HEK293 (cell line): Measurements from ENCODE around the gene NUF2.
A peak's percentile ranks its signal among the peaks of the same experiment; 100 is the strongest.

Experiments
- HOXD13 ChIP-seq: sonication (generic); formaldehyde crosslinking; IDR thresholded peaks from 2 replicates; pipeline ENCODE4 v1.8.0; 2022; ENCODE audit warnings: missing genetic modification reagents, borderline replicate concordance
- RBAK ChIP-seq: fragments of 450-650 bp; formaldehyde crosslinking; IDR thresholded peaks from 2 replicates; pipeline ENCODE4 v1.5.1; 2016; ENCODE audit warnings: missing biosample characterization, missing genetic modification characterization
- SP2 ChIP-seq: fragments of 450-650 bp; formaldehyde crosslinking; IDR thresholded peaks from 2 replicates; pipeline ENCODE4 v1.5.1; 2016; ENCODE audit warnings: missing biosample characterization, missing genetic modification characterization
- SP7 ChIP-seq: fragments of 450-650 bp; formaldehyde crosslinking; IDR thresholded peaks from 2 replicates; pipeline ENCODE4 v1.5.1; 2016; ENCODE audit warnings: missing biosample characterization, missing genetic modification characterization
- YY2 ChIP-seq: fragments of 450-650 bp; formaldehyde crosslinking; IDR thresholded peaks from 2 replicates; pipeline ENCODE4 v1.5.1; 2016; ENCODE audit warnings: missing biosample characterization, missing genetic modification characterization
- ZBTB48 ChIP-seq: fragments of 450-650 bp; formaldehyde crosslinking; IDR thresholded peaks from 2 replicates; pipeline ENCODE4 v1.5.1; 2016; ENCODE audit warnings: missing biosample characterization, missing genetic modification characterization
- ZBTB49 ChIP-seq: fragments of 450-650 bp; formaldehyde crosslinking; IDR thresholded peaks from 2 replicates; pipeline ENCODE4 v1.5.1; 2016; ENCODE audit warnings: missing biosample characterization, missing genetic modification characterization, low read depth
- ZBTB7A ChIP-seq: fragments of 450-650 bp; formaldehyde crosslinking; IDR thresholded peaks from 2 replicates; pipeline ENCODE4 v1.5.1; 2016; ENCODE audit warnings: low read depth, missing biosample characterization, missing genetic modification characterization
- ZFP37 ChIP-seq: fragments of 450-650 bp; formaldehyde crosslinking; IDR thresholded peaks from 2 replicates; pipeline ENCODE4 v1.5.1; 2016; ENCODE audit warnings: missing biosample characterization, missing genetic modification characterization
- ZFP41 ChIP-seq: fragments of 450-650 bp; formaldehyde crosslinking; IDR thresholded peaks from 2 replicates; pipeline ENCODE4 v1.5.1; 2016; ENCODE audit warnings: missing biosample characterization, missing genetic modification characterization, borderline replicate concordance
- ZFP69B ChIP-seq: fragments of 450-650 bp; formaldehyde crosslinking; IDR thresholded peaks from 2 replicates; pipeline ENCODE4 v1.5.1; 2016; ENCODE audit warnings: missing biosample characterization, missing genetic modification characterization
- ZNF133 ChIP-seq: fragments of 450-650 bp; formaldehyde crosslinking; IDR thresholded peaks from 2 replicates; pipeline ENCODE4 v1.5.1; 2016; ENCODE audit warnings: missing biosample characterization, missing genetic modification characterization
- ZNF138 ChIP-seq: fragments of 450-650 bp; formaldehyde crosslinking; IDR thresholded peaks from 2 replicates; pipeline ENCODE4 v1.5.1; 2016; ENCODE audit warnings: missing biosample characterization, missing genetic modification characterization, borderline replicate concordance
- ZNF157 ChIP-seq: fragments of 450-650 bp; formaldehyde crosslinking; IDR thresholded peaks from 2 replicates; pipeline ENCODE4 v1.5.1; 2016; ENCODE audit warnings: missing biosample characterization, missing genetic modification characterization
- ZNF175 ChIP-seq: fragments of 450-650 bp; formaldehyde crosslinking; IDR thresholded peaks from 2 replicates; pipeline ENCODE4 v1.5.1; 2016; ENCODE audit warnings: missing biosample characterization, missing genetic modification characterization
- ZNF239 ChIP-seq: fragments of 450-650 bp; formaldehyde crosslinking; IDR thresholded peaks from 2 replicates; pipeline ENCODE4 v1.5.1; 2016; ENCODE audit warnings: missing biosample characterization, missing genetic modification characterization
- ZNF341 ChIP-seq: fragments of 450-650 bp; formaldehyde crosslinking; IDR thresholded peaks from 2 replicates; pipeline ENCODE4; 2016; ENCODE audit warnings: low read depth, missing biosample characterization, missing genetic modification characterization
- ZNF350 ChIP-seq: fragments of 450-650 bp; formaldehyde crosslinking; IDR thresholded peaks from 2 replicates; pipeline ENCODE4 v1.5.0; 2017; ENCODE audit warnings: missing biosample characterization, mild to moderate bottlenecking, missing genetic modification characterization
- ZNF394 ChIP-seq: fragments of 450-650 bp; formaldehyde crosslinking; IDR thresholded peaks from 2 replicates; pipeline ENCODE4 v1.5.1; 2016; ENCODE audit warnings: missing biosample characterization, missing genetic modification characterization, mild to moderate bottlenecking, moderate library complexity, borderline replicate concordance
- ZNF426 ChIP-seq: fragments of 450-650 bp; formaldehyde crosslinking; IDR thresholded peaks from 2 replicates; pipeline ENCODE4 v1.5.1; 2017; ENCODE audit warnings: missing biosample characterization, missing genetic modification characterization, mild to moderate bottlenecking, inconsistent platforms, moderate library complexity
- ZNF529 ChIP-seq: fragments of 450-650 bp; formaldehyde crosslinking; IDR thresholded peaks from 2 replicates; pipeline ENCODE4 v1.5.1; 2017; ENCODE audit warnings: missing genetic modification characterization, missing biosample characterization; ENCODE audit not compliant: insufficient replicate concordance
- ZNF530 ChIP-seq: fragments of 450-650 bp; formaldehyde crosslinking; IDR thresholded peaks from 2 replicates; pipeline ENCODE4 v1.5.1; 2016; ENCODE audit warnings: low read depth, missing biosample characterization, missing genetic modification characterization
- ZNF544 ChIP-seq: fragments of 450-650 bp; formaldehyde crosslinking; IDR thresholded peaks from 2 replicates; pipeline ENCODE4 v1.5.0; 2017; ENCODE audit warnings: missing biosample characterization, missing genetic modification characterization
- ZNF626 ChIP-seq: fragments of 450-650 bp; sonication (Bioruptor Pico); formaldehyde crosslinking; IDR thresholded peaks from 2 replicates; pipeline ENCODE4 v1.5.1; 2018; ENCODE audit warnings: missing biosample characterization, missing genetic modification characterization, inconsistent platforms
- ZNF660 ChIP-seq: fragments of 450-650 bp; IDR thresholded peaks from 2 replicates; pipeline ENCODE4 v1.5.1; 2018; ENCODE audit warnings: missing biosample characterization, mild to moderate bottlenecking, missing genetic modification characterization
- ZSCAN30 ChIP-seq: fragments of 450-650 bp; IDR thresholded peaks from 2 replicates; pipeline ENCODE4 v1.5.1; 2018; ENCODE audit warnings: missing biosample characterization, mild to moderate bottlenecking, missing genetic modification characterization, moderate library complexity
- ZSCAN5A ChIP-seq: fragments of 450-650 bp; formaldehyde crosslinking; IDR thresholded peaks from 2 replicates; pipeline ENCODE4 v1.5.1; 2016; ENCODE audit warnings: missing biosample characterization, missing genetic modification characterization
- TF ChIP-seq, protein P1 (sequence below): fragments of 450-650 bp; formaldehyde crosslinking; conservative IDR thresholded peaks from 2 replicates; pipeline ENCODE4 v1.5.1; 2016; ENCODE audit warnings: low read depth, missing biosample characterization, missing genetic modification characterization
- TF ChIP-seq, protein P2 (sequence below): fragments of 450-650 bp; formaldehyde crosslinking; IDR thresholded peaks from 2 replicates; pipeline ENCODE4 v1.5.1; 2016; ENCODE audit warnings: missing biosample characterization, missing genetic modification characterization

The NUF2 gene

GRCh38 chr1:163321311-163322305 lies at the start of gene NUF2 (continued):
- TF ChIP-seq, protein P1, sequence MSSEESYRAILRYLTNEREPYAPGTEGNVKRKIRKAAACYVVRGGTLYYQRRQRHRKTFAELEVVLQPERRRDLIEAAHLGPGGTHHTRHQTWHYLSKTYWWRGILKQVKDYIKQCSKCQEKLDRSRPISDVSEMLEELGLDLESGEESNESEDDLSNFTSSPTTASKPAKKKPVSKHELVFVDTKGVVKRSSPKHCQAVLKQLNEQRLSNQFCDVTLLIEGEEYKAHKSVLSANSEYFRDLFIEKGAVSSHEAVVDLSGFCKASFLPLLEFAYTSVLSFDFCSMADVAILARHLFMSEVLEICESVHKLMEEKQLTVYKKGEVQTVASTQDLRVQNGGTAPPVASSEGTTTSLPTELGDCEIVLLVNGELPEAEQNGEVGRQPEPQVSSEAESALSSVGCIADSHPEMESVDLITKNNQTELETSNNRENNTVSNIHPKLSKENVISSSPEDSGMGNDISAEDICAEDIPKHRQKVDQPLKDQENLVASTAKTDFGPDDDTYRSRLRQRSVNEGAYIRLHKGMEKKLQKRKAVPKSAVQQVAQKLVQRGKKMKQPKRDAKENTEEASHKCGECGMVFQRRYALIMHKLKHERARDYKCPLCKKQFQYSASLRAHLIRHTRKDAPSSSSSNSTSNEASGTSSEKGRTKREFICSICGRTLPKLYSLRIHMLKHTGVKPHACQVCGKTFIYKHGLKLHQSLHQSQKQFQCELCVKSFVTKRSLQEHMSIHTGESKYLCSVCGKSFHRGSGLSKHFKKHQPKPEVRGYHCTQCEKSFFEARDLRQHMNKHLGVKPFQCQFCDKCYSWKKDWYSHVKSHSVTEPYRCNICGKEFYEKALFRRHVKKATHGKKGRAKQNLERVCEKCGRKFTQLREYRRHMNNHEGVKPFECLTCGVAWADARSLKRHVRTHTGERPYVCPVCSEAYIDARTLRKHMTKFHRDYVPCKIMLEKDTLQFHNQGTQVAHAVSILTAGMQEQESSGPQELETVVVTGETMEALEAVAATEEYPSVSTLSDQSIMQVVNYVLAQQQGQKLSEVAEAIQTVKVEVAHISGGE (tag by site-specific recombination), result peak; percentile 100
- TF ChIP-seq ZNF350 (tag by site-specific recombination) (peak; percentile 76; the same call in 1 of the 2 replicates), ZFP69B (peak; percentile 95), ZNF426 (tag by site-specific recombination) (no peak), ZNF529 (tag by site-specific recombination) (no peak), ZNF394 (tag by site-specific recombination) (peak; percentile 95), ZNF530 (tag by site-specific recombination) (no peak), ZNF138 (tag by site-specific recombination) (no peak), ZNF544 (no peak), SP7 (tag by site-specific recombination) (peak; percentile 98), SP2 (tag by site-specific recombination) (peak; percentile 98), ZNF239 (tag by site-specific recombination) (0 out of 2 replicates have a peak, but pooled peaks have one; percentile 46), ZSCAN5A (tag by site-specific recombination) (peak; percentile 100), ZNF341 (tag by site-specific recombination) (peak; percentile 83), RBAK (tag by site-specific recombination) (peak; percentile 42; the same call in 1 of the 2 replicates), ZNF660 (tag by site-specific recombination) (peak; percentile 100), ZFP37 (tag by site-specific recombination) (peak; percentile 100), ZBTB49 (tag by site-specific recombination) (0 out of 2 replicates have a peak, but pooled peaks have one; percentile 12), ZFP41 (tag by site-specific recombination) (peak; percentile 95; the same call in 1 of the 2 replicates), ZBTB48 (tag by site-specific recombination) (peak; percentile 81), ZBTB7A (peak; percentile 97), ZNF157 (tag by site-specific recombination) (peak; percentile 39; the same call in 1 of the 2 replicates), ZNF175 (no peak), ZNF626 (tag by site-specific recombination) (peak; percentile 96; the same call in 1 of the 2 replicates), ZNF133 (tag by site-specific recombination) (no peak), HOXD13 (CRISPR knock-in tag) (peak; percentile 95; the same call in 1 of the 2 replicates), YY2 (peak; percentile 95), ZSCAN30 (tag by site-specific recombination) (peak; percentile 100)
- TF ChIP-seq, protein P2, sequence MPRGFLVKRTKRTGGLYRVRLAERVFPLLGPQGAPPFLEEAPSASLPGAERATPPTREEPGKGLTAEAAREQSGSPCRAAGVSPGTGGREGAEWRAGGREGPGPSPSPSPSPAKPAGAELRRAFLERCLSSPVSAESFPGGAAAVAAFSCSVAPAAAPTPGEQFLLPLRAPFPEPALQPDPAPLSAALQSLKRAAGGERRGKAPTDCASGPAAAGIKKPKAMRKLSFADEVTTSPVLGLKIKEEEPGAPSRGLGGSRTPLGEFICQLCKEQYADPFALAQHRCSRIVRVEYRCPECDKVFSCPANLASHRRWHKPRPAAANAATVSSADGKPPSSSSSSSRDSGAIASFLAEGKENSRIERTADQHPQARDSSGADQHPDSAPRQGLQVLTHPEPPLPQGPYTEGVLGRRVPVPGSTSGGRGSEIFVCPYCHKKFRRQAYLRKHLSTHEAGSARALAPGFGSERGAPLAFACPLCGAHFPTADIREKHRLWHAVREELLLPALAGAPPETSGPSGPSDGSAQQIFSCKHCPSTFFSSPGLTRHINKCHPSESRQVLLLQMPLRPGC, result peak; percentile 98
